ENCODE results near the gene NKAPL. TPM values are rescaled to one million over a fixed set of nuclear protein-coding genes. Genes with fewer than 3 reads are reported as not detected.

Gene NKAPL
- total RNA-seq, 2 donors from 2014 or later = 0.25 to 0.29 TPM

DNA sequence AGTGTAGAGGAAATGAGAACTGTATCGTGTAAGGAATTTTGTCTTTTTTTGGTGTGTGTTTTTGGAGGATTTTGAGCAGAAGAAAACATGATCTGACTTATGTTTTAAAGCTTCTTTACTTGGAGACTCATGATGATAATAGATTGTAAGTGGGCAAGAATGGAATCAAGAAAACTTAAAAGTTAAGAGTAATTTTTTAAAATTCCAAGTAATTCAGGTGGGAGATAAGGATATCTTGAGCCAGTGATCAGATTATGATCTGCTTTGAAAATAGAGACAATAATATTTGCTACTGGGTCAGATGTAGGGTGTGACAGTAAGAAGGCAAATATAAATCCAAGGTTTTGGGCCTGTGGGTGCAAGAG is 8.6 kb downstream of the NKAPL start:
- Histone ChIP-seq H3K4me3 (peak overlapping the region; percentile 82), H3K4me1 (no peaks in the 10 kb centered on the region), H3K36me3 (no peaks in the 10 kb centered on the region), H3K9ac (ENCODE audit: low read depth in 2 of 2, low read length in 2 of 2) (peak overlapping the region; percentile 75 to 78), H3K9me3 (no peaks in the 10 kb centered on the region), H3K27me3 (no peaks in the 10 kb centered on the region), H3K27ac (peak overlapping the region; percentile 65)
- TF ChIP-seq, protein P1, sequence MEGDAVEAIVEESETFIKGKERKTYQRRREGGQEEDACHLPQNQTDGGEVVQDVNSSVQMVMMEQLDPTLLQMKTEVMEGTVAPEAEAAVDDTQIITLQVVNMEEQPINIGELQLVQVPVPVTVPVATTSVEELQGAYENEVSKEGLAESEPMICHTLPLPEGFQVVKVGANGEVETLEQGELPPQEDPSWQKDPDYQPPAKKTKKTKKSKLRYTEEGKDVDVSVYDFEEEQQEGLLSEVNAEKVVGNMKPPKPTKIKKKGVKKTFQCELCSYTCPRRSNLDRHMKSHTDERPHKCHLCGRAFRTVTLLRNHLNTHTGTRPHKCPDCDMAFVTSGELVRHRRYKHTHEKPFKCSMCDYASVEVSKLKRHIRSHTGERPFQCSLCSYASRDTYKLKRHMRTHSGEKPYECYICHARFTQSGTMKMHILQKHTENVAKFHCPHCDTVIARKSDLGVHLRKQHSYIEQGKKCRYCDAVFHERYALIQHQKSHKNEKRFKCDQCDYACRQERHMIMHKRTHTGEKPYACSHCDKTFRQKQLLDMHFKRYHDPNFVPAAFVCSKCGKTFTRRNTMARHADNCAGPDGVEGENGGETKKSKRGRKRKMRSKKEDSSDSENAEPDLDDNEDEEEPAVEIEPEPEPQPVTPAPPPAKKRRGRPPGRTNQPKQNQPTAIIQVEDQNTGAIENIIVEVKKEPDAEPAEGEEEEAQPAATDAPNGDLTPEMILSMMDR (IDR thresholded peaks at IDR 0.05) = no peak
- DNase-seq = no peak
- intact Hi-C loops (cut with DNase I) = no loop called here

DNA sequence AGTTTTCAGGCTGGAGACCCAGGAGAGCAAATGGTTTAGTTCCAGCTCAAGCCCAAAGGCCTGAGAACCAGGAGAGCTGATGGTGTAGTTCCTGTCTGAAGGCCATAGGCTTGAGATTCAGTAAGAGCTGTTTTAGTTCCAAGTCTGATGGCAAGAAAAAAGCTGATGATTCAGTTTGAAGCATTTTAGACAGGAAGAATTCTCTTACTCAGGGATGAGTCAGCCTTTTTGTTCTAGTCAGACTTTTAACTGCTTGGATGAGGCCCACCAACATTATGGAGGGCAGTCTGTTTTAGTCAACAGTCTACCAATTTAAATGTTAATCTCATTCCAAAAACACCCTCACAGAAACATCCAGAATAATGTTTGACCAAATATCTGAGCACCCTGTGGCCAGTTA is 10.4 kb downstream of the NKAPL start:
- intact Hi-C loops (cut with DNase I) = no loop called here

DNA sequence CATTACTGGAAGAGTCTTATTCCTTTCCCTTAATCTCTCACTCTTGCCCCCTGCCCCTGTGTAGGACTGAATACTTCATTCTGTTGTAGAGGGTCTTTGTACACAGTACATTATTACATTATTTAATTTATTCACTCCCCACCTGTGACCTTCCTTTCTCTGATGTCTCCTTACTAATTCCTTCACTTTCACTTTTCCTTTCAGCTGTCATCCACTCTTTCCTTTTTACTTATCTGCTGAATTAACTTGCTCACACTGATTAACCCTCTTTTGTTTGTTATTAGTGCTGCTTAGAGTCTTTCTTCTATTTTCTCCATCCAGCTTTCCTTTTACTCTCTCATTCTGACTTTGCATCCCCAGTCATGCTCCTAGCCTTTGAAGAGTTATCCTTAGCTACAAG is 15.8 kb downstream of the NKAPL start:
- no peak overlapping the region for H3K4me3 ChIP-seq
- H3K36me3 ChIP-seq = peaks cover 4% of the 10 kb centered on the region
- intact Hi-C loops (cut with DNase I) = no loop called here
- H3K27me3 ChIP-seq = no peaks in the 10 kb centered on the region
- H3K9me3 ChIP-seq = no peaks in the 10 kb centered on the region
- no peaks in the 10 kb centered on the region for H3K4me1 ChIP-seq
- H3K9ac ChIP-seq (ENCODE audit: low read depth in 2 of 2, low read length in 2 of 2) = no peak overlapping the region
- TF ChIP-seq, protein P1 (IDR thresholded peaks at IDR 0.05) = no peak
- no peak for DNase-seq
- H3K27ac ChIP-seq = no peak overlapping the region

More for the DNA sequence above, 10.4 kb downstream of the NKAPL start:
- TF ChIP-seq, protein P1 (IDR thresholded peaks at IDR 0.05) = no peak
- H3K27ac ChIP-seq = no peak overlapping the region
- H3K36me3 ChIP-seq = no peaks in the 10 kb centered on the region
- H3K4me1 ChIP-seq = no peaks in the 10 kb centered on the region
- no peak overlapping the region for H3K9ac ChIP-seq (ENCODE audit: low read depth in 2 of 2, low read length in 2 of 2)
- H3K27me3 ChIP-seq = no peaks in the 10 kb centered on the region
- no peak for DNase-seq
- no peaks in the 10 kb centered on the region for H3K9me3 ChIP-seq
- no peak overlapping the region for H3K4me3 ChIP-seq

DNA sequence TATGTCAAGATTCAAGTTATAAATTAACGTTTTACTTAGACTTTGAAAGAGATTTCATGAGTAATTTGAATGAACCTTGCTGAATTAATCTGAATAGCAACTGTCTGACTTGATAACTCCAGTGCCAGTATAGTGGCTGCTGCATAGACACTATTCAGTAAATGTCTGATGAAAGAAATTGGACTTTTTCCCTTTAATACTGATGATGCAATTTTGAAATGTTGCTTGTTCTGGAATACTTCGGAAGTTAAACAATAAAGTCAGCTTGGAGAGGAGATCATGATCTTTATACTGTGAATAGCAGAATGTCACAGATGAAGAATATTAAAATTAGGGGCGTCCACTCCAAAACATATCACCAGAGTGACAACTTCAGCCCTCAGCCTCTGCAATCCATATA is 18.6 kb downstream of the NKAPL start:
- H3K9ac ChIP-seq (ENCODE audit: low read depth in 2 of 2, low read length in 2 of 2) = no peak overlapping the region
- TF ChIP-seq, protein P1 (IDR thresholded peaks at IDR 0.05) = no peak
- H3K27me3 ChIP-seq = no peaks in the 10 kb centered on the region
- H3K4me1 ChIP-seq = no peaks in the 10 kb centered on the region
- intact Hi-C loops (cut with DNase I) = no loop called here
- H3K27ac ChIP-seq = no peak overlapping the region
- no peaks in the 10 kb centered on the region for H3K9me3 ChIP-seq
- H3K36me3 ChIP-seq = peaks cover 4% of the 10 kb centered on the region
- DNase-seq = no peak
- no peak overlapping the region for H3K4me3 ChIP-seq

DNA sequence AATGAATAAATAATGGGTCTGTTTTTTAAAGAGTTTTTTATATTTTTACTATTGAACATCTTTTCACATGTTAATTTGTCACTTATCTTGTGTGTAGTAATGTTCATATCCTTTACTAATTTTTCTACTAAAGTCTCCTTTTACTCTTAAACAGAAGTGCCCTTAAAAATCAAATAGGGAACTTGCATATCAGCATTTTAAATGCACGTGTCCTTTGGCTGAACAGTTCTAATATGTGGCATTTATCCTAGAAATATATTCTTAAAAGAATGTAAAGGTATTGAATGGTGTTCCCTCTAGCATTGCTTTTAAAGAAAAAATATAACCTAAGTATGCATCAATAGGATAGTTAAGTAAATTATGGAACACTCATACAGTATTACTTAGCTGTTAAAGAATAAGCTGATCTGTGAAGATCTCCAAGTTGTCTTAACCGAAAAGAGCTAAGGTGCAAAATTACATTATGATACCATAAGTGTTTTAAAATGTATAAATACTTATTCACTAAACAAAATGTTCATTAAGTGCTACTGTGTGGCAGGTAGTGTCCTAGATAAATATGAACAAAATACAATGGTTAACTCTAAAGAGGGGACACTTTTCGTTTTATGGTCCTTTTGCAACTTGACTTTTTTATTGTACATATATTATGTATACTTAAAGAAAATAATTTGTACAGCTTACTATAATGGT is 21.6 kb downstream of the NKAPL start:
- H3K4me3 ChIP-seq = peak overlapping the region; percentile 53
- H3K4me1 ChIP-seq = no peaks in the 10 kb centered on the region
- no peaks in the 10 kb centered on the region for H3K9me3 ChIP-seq
- H3K36me3 ChIP-seq = no peaks in the 10 kb centered on the region
- peak overlapping the region; percentile 44 to 57 for H3K9ac ChIP-seq (ENCODE audit: low read depth in 2 of 2, low read length in 2 of 2)
- H3K27ac ChIP-seq = no peak overlapping the region
- no peaks in the 10 kb centered on the region for H3K27me3 ChIP-seq
- TF ChIP-seq, protein P1 (IDR thresholded peaks at IDR 0.05) = no peak
- intact Hi-C loops (cut with DNase I) = no loop called here
- DNase-seq = no peak

Data from colonic mucosa (tissue), 4 donors.